Stimulated activated naive CD8-positive, alpha-beta T cell treated with anti-CD3 and anti-CD28 coated beads, Interleukin-15, amount 100 ng/mL, for 72 hours (primary cell): ENCODE results near the gene NFKBIA.
"Not testable (repeated sequence)": the region's sequence is repeated elsewhere in the genome, so short reads cannot be mapped to it uniquely, and the experiment has no call there.

Experiments used
- ATAC-seq: fragments of 150-1000 bp; cut with Tn5 transposase; 2 replicates; pipeline ENCODE4 v1.10.0; 2021; ENCODE audit warnings: mild to moderate bottlenecking, moderate library complexity
- DNase-seq, 2 donors: peaks; one replicate each; pipeline ENCODE4 v3.0.0; 2021 to 2022
- H3K27ac Mint-ChIP-seq, 2 donors: one replicate each; pipeline ENCODE4 v1.8.0; 2022; ENCODE audit warnings: mild to moderate bottlenecking in 2 of 2, mixed read lengths in 2 of 2, moderate library complexity in 2 of 2
- H3K27me3 Mint-ChIP-seq: one replicate; pipeline ENCODE4 v1.8.0; 2022; ENCODE audit warnings: mixed read lengths
- H3K4me1 Mint-ChIP-seq: one replicate; pipeline ENCODE4 v1.8.0; 2022; ENCODE audit warnings: mild to moderate bottlenecking, mixed read lengths
- H3K4me3 Mint-ChIP-seq, 2 donors: one replicate each; pipeline ENCODE4 v1.8.0; 2022; ENCODE audit warnings: mild to moderate bottlenecking in 2 of 2, mixed read lengths in 2 of 2, moderate library complexity in 1 of 2
- H3K9me3 Mint-ChIP-seq, 2 donors: one replicate each; pipeline ENCODE4 v1.8.0; 2022; ENCODE audit warnings: mixed read lengths in 2 of 2

The NFKBIA gene

GRCh38 chr14:35401422-35402265 is 2.9 kb downstream of the NFKBIA start:
- H3K27me3 Mint-ChIP-seq = no peaks in the 10 kb centered on the region
- H3K4me1 Mint-ChIP-seq = peaks cover 77% of the 10 kb centered on the region
- no peak for DNase-seq
- peak overlapping the region; percentile 99 for H3K27ac Mint-ChIP-seq
- ATAC-seq = no peak
- H3K4me3 Mint-ChIP-seq = peak overlapping the region; percentile 97 to 98
- no peaks in the 10 kb centered on the region for H3K9me3 Mint-ChIP-seq

DNA sequence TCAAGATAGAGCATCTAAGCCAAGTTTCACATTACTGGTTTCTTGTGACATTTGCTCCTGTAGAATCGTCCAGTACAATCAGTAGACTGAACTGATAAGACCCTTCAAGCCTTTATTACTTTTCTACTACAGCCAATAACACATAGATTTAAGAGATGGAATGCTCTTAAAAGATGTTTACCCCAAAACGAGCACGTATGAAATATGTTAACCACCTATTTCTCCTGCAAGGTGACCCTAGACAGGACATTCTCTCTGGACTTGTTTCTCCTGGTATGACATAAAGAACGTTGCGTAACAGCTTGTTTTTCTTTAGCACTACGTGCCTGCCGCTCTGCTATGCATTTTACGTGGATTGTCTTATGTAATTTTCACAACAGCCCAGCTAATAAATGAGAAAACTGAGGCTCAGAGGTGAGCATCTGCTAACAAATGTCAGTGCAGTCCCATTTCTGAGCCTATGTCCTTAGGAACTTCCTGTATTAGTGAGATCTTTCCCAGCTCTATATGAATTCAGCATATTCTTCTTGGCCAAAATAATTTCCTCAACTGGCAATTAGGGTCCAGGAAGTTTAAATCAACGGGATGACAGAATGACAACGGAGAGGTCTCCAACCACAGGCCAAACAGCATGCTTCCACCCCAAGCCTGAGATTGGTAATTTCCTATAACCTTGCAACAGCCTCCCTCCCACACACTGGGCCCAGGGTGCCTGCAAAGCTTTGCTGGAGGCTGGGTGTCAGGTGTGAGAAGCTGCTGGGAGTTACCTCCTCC is 3.7 kb downstream of the NFKBIA start:
- peak overlapping the region; percentile 97 to 98 for H3K27ac Mint-ChIP-seq
- ATAC-seq (no peak), DNase-seq (peak; percentile 59 to 69)
- H3K4me1 Mint-ChIP-seq = peaks cover 77% of the 10 kb centered on the region
- no peaks in the 10 kb centered on the region for H3K27me3 Mint-ChIP-seq
- no peaks in the 10 kb centered on the region for H3K9me3 Mint-ChIP-seq
- H3K4me3 Mint-ChIP-seq = peak overlapping the region; percentile 97 to 98

DNA sequence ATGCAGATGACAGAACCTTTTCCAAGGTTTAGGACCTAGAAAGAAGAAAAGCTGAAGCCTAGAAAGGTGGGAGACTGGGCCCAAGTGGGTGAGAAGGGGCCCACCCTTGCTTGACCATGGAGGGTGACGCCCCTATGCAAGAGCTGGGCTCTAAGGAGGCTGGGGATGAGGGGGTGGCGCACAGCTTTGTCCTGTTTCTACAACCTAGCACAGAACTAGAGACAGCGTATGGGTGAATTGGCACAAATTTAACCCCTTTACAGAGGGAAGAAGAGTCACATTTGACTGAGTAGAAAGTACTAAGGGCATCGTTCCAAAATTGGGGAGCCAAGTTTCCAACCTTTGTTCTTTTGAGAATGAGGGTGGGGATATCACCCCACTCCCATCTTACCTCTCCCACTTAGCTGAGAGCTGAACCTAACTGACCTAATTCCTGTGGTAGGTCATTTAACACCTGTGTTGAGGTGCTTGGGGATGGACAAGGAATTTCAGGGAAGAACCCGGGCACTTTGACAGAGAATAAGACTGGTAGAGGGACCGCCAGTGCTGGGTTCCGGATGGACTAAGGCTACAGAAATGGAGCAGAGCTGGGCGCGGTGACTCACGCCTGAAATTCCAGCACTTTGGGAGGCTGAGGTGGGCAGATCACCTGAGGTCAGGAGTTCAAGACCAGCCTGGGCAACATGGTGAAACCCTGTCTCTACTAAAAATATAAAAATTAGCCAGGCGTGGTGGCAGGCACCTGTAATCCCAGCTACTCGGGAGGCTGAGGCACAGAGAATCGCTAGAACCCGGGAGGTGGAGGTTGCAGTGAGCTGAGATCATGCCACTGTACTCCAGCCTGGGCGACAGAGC is 5.2 kb downstream of the NFKBIA start:
- H3K27ac Mint-ChIP-seq = peak overlapping the region; percentile 34 to 93
- no peaks in the 10 kb centered on the region for H3K27me3 Mint-ChIP-seq
- H3K9me3 Mint-ChIP-seq = no peaks in the 10 kb centered on the region
- H3K4me1 Mint-ChIP-seq = peaks cover 83% of the 10 kb centered on the region
- peak overlapping the region in 1 of 2 donors; percentile 23 for H3K4me3 Mint-ChIP-seq
- ATAC-seq = no peak
- no peak for DNase-seq

DNA sequence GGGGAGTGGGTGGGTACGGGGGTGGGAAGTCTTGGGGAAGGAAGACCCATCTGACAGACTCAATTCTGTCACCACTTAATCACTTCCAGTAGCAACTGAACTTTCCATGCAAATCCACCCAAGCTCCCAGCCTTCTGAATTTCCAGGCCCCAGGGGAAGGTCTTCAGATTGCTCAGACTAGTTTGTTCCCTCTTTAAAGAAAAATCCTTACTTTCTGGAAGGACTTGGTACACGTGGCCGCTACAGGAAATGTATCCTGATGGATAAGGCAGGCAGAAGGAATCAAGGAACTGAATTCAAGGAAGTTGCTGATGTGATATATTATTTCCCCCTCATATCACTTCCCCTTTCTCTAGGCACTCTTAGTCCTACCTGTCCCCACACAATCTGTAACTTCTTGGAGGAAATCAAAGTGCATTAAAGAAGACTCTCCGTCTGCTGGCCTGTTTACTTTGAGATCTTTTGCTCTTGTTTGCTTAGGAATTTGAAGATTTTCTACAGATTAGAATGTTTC is 6.4 kb downstream of the NFKBIA start:
- DNase-seq = no peak
- no peaks in the 10 kb centered on the region for H3K27me3 Mint-ChIP-seq
- H3K4me1 Mint-ChIP-seq = peaks cover 88% of the 10 kb centered on the region
- H3K27ac Mint-ChIP-seq = no peak overlapping the region
- no peaks in the 10 kb centered on the region for H3K9me3 Mint-ChIP-seq
- no peak for ATAC-seq
- H3K4me3 Mint-ChIP-seq = peak overlapping the region in 1 of 2 donors; percentile 17

GRCh38 chr14:35396610-35397009 is 7.9 kb downstream of the NFKBIA start:
- not testable (repeated sequence) for H3K9me3 Mint-ChIP-seq

GRCh38 chr14:35395283-35395682 is 9.3 kb downstream of the NFKBIA start:
- H3K9me3 Mint-ChIP-seq = no peaks in the 10 kb centered on the region
- no peak for DNase-seq
- H3K4me1 Mint-ChIP-seq = peaks cover 66% of the 10 kb centered on the region
- no peaks in the 10 kb centered on the region for H3K27me3 Mint-ChIP-seq
- no peak for ATAC-seq
- H3K4me3 Mint-ChIP-seq = no peak overlapping the region
- H3K27ac Mint-ChIP-seq = no peak overlapping the region

More at GRCh38 chr14:35396610-35397009, 7.9 kb downstream of the NFKBIA start:
- DNase-seq, ATAC-seq, H3K27ac Mint-ChIP-seq, H3K27me3 Mint-ChIP-seq, H3K4me3 Mint-ChIP-seq: not testable (repeated sequence)
- H3K4me1 Mint-ChIP-seq = peaks cover 77% of the 10 kb centered on the region

GRCh38 chr14:35394326-35395013 is 10.1 kb downstream of the NFKBIA start:
- peaks cover 60% of the 10 kb centered on the region for H3K4me1 Mint-ChIP-seq
- no peaks in the 10 kb centered on the region for H3K27me3 Mint-ChIP-seq
- H3K9me3 Mint-ChIP-seq = no peaks in the 10 kb centered on the region
- H3K4me3 Mint-ChIP-seq = no peak overlapping the region
- H3K27ac Mint-ChIP-seq = no peak overlapping the region
- DNase-seq (no peak), ATAC-seq (no peak)

GRCh38 chr14:35393826-35394225 is 10.7 kb downstream of the NFKBIA start:
- Mint-ChIP-seq H3K27ac (no peak overlapping the region), H3K4me1 (peaks cover 53% of the 10 kb centered on the region)
- no peak for ATAC-seq

GRCh38 chr14:35392103-35392502 is 12.4 kb downstream of the NFKBIA start:
- no peak for ATAC-seq
- H3K27me3 Mint-ChIP-seq = no peaks in the 10 kb centered on the region
- DNase-seq = no peak
- no peak overlapping the region for H3K4me3 Mint-ChIP-seq
- H3K4me1 Mint-ChIP-seq = peaks cover 38% of the 10 kb centered on the region
- no peaks in the 10 kb centered on the region for H3K9me3 Mint-ChIP-seq
- no peak overlapping the region for H3K27ac Mint-ChIP-seq

More at GRCh38 chr14:35393826-35394225, 10.7 kb downstream of the NFKBIA start:
- no peak overlapping the region for H3K4me3 Mint-ChIP-seq
- H3K9me3 Mint-ChIP-seq = no peaks in the 10 kb centered on the region
- H3K27me3 Mint-ChIP-seq = no peaks in the 10 kb centered on the region
- DNase-seq = no peak

DNA sequence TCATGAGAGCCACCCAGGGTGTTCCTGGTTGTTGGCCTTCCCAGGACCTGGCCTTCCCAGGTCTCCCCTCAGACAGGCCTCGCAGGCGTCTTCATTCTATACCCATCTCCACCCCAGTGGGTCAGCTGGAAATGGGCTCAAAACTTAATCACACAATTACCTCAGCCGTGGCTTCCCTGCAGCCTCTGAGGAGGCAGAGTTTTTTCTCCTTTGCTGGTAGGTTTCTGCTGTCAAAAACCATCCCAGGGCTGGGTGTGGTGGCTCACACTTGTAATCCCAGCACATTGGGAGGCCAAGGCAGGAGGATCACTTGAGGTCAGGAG is 13.2 kb downstream of the NFKBIA start:
- Mint-ChIP-seq H3K9me3 (no peaks in the 10 kb centered on the region), H3K27me3 (no peaks in the 10 kb centered on the region), H3K27ac (no peak overlapping the region), H3K4me3 (no peak overlapping the region), H3K4me1 (peaks cover 30% of the 10 kb centered on the region)
- DNase-seq (no peak), ATAC-seq (no peak)

DNA sequence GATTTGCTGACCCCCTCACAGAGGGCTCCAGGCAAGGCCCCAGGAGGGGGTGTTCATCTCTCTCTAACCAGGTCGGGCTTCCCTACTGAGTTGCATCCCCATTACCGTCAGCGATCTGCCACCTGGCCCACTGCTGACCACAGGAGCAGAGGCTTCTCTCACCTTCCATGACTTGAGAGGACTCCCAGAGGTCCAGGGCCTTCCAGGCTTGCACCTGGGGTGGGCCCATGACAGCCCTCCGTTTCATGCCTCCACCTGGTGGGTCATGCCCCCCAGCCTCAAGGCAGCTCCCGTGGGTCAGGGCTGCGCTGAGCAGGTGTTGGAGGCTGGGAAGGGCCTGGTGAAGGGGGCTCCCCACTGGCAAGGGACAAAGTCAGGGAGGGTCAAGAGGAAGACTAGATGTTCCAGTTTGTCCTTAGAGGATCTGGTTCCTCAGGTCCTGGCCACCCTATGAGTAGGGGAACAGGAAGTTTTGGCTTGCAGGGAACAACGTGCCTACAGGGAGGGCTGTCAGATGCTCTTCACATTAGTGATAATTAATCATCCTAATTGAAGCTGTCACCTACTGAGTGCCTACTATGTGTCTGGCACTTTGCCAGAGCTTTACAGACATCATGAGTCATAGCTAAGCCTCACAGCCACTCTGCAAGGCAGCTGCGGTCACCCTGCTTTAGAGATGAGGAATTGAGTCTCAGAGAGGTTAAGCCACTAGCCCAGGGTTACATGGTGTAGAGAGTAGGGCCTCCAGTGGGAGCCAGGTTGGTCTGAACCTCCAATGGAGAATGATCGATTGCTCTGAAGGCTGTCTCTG is 13.8 kb downstream of the NFKBIA start:
- DNase-seq = no peak
- no peaks in the 10 kb centered on the region for H3K9me3 Mint-ChIP-seq

GRCh38 chr14:35389315-35389667 is 15.3 kb downstream of the NFKBIA start:
- no peaks in the 10 kb centered on the region for H3K9me3 Mint-ChIP-seq
- no peaks in the 10 kb centered on the region for H3K27me3 Mint-ChIP-seq
- ATAC-seq = no peak
- H3K4me3 Mint-ChIP-seq = no peak overlapping the region
- no peak for DNase-seq
- no peak overlapping the region for H3K27ac Mint-ChIP-seq
- peaks cover 9% of the 10 kb centered on the region for H3K4me1 Mint-ChIP-seq

More for the DNA sequence above, 13.8 kb downstream of the NFKBIA start:
- peaks cover 24% of the 10 kb centered on the region for H3K4me1 Mint-ChIP-seq
- H3K27ac Mint-ChIP-seq = peak overlapping the region in 1 of 2 donors; percentile 79
- ATAC-seq = peak; percentile 50
- no peaks in the 10 kb centered on the region for H3K27me3 Mint-ChIP-seq
- H3K4me3 Mint-ChIP-seq = no peak overlapping the region

DNA sequence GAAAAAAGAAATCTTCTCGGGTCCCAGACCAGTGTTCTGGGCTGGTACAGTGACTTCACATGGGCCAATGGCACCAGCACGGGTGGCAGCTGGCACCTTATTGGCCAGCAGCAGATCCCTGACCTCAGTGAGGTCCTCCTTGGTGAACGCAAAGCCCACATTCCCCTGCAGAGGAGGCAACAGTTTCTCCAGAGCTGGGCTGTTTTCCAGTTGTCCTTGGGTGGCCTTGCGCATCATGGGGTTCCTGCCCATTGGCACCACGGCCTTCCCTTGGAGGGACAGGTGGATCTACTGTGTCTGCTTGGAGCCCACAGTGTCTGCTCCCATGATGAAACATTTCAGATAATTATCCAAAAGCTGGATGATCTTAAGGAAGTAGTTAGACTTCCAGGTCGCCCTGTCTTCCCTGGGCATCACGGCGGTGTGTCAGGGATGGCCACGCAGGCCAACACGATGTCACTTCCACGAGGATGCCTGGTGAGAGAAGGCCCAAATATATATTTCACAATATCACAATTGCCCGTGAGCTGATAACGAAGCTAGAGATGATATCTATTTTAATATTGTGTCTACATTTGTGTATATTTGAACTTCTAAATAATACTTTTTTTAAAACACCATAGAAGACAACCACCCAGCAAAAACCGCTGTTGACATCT is 15.8 kb downstream of the NFKBIA start:
- Mint-ChIP-seq H3K9me3 (no peaks in the 10 kb centered on the region), H3K4me3 (no peak overlapping the region), H3K4me1 (peaks cover 4% of the 10 kb centered on the region), H3K27me3 (no peaks in the 10 kb centered on the region), H3K27ac (no peak overlapping the region)
- no peak for DNase-seq
- ATAC-seq = no peak
